CD4-positive, alpha-beta T cell (primary cell): ENCODE measurements around the gene ITLN2. TPM values are rescaled to one million over a fixed set of nuclear protein-coding genes. Genes with fewer than 3 reads are reported as not detected.

Source experiments
- ATAC-seq: fragments of 200-7000 bp; cut with Tn5 transposase; one replicate; pipeline ENCODE4 v1.10.0; 2022; ENCODE audit warnings: mild to moderate bottlenecking; ENCODE audit not compliant: poor library complexity
- CTCF ChIA-PET: fragments of 350-600 bp; sonication (Branson Sonifier 250); formaldehyde crosslinking; loops from one replicate; lab custom pipeline; 2021; ENCODE audit warnings: antibody characterized with exemption, inconsistent platforms; lab: Charles Lee
- POLR2A ChIA-PET: fragments of 350-600 bp; sonication (Branson Sonifier 250); formaldehyde crosslinking; loops from one replicate; lab custom pipeline; 2021; ENCODE audit warnings: antibody characterized with exemption, inconsistent platforms; lab: Charles Lee
- DNase-seq, 14 experiments: peaks; one replicate each; pipeline ENCODE4 v3.0.0-alpha.2; 2013 to 2020; ENCODE audit warnings: mixed read lengths in 2 of 14
- H3K27ac ChIP-seq, 2 donors: one replicate each; pipeline versions ENCODE4 v1.5.1 to v1.7.0; 2013; ENCODE audit warnings: low read length in 2 of 2, low read depth in 1 of 2, mild to moderate bottlenecking in 1 of 2
- H3K27me3 ChIP-seq, 2 experiments: 1 replicate in 1 of 2; 2 replicates in 1 of 2; pipeline versions ENCODE4 v1.6.1 to v1.7.0; 2013; ENCODE audit warnings: low read length in 2 of 2, control low read depth in 1 of 2, mild to moderate bottlenecking in 1 of 2, moderate library complexity in 1 of 2; ENCODE audit not compliant: insufficient read depth in 2 of 2, control insufficient read depth in 1 of 2
- H3K36me3 ChIP-seq: one replicate; pipeline ENCODE4 v1.6.1; 2013; ENCODE audit warnings: low read length, control low read depth; ENCODE audit not compliant: insufficient read depth
- H3K4me1 ChIP-seq: one replicate; pipeline ENCODE4 v1.6.1; 2013; ENCODE audit warnings: low read length, control low read depth; ENCODE audit not compliant: insufficient read depth
- H3K4me3 ChIP-seq: one replicate; pipeline ENCODE4 v1.5.1; 2013; ENCODE audit warnings: mild to moderate bottlenecking, low read length, moderate library complexity
- H3K9me3 ChIP-seq, 2 experiments: 1 replicate in 1 of 2; 2 replicates in 1 of 2; pipeline versions ENCODE4 v1.6.1 to v1.7.0; 2013; ENCODE audit warnings: low read length in 2 of 2, mild to moderate bottlenecking in 2 of 2, control low read depth in 1 of 2, moderate library complexity in 1 of 2; ENCODE audit not compliant: control insufficient read depth in 1 of 2, insufficient read depth in 1 of 2
- H3K27ac Mint-ChIP-seq: one replicate; pipeline ENCODE4 v1.8.0; 2020; ENCODE audit warnings: mixed read lengths
- H3K27me3 Mint-ChIP-seq: one replicate; pipeline ENCODE4 v1.8.0; 2021; ENCODE audit warnings: mixed read lengths
- H3K36me3 Mint-ChIP-seq: one replicate; pipeline ENCODE4 v1.8.0; 2021; ENCODE audit warnings: low read depth, mixed read lengths
- H3K4me1 Mint-ChIP-seq: one replicate; pipeline ENCODE4 v1.8.0; 2021; ENCODE audit warnings: low read depth, mixed read lengths
- H3K4me3 Mint-ChIP-seq: one replicate; pipeline ENCODE4 v1.8.0; 2020; ENCODE audit warnings: mild to moderate bottlenecking, mixed read lengths
- H3K9me3 Mint-ChIP-seq: one replicate; pipeline ENCODE4 v1.8.0; 2020; ENCODE audit warnings: mixed read lengths
- CTCF ChIP-seq: fragments of 200-600 bp; IDR thresholded peaks from one replicate; pipeline ENCODE4 v1.8.0; 2022; ENCODE audit warnings: antibody characterized with exemption, mild to moderate bottlenecking
- intact Hi-C, 2 experiments: fragments of 100-400 bp; cut with DNase I in 1 of 2; cut with micrococcal nuclease in 1 of 2; formaldehyde crosslinking; loops; one replicate each; pipeline versions ENCODE4 v1.15.1 to v1.9.0; 2023 to 2025; cut with DNase I, micrococcal nuclease
- total RNA-seq, 174 experiments: library from RNA in 2 of 174; stranded (reverse) in 2 of 174; gene quantifications; one replicate each; pipeline ENCODE4 v1.2.3 and lab custom pipeline; 2021 to 2026

ITLN2 gene
- total RNA-seq, 2 experiments from 2014 or later, result not detected

- no peaks in the 10 kb centered on the region for H3K36me3 ChIP-seq
- no peak for DNase-seq
- H3K4me3 ChIP-seq, result no peak overlapping the region
- ATAC-seq, result no peak
- H3K4me1 ChIP-seq, result no peaks in the 10 kb centered on the region
- Mint-ChIP-seq H3K9me3 (no peaks in the 10 kb centered on the region), H3K27ac (no peak overlapping the region), H3K36me3 (no peaks in the 10 kb centered on the region), H3K4me1 (no peaks in the 10 kb centered on the region), H3K27me3 (no peaks in the 10 kb centered on the region), H3K4me3 (no peak overlapping the region)
- H3K27ac ChIP-seq, result no peak overlapping the region
- intact Hi-C loops, result no loop called here
- no peak for TF ChIP-seq CTCF
- no peaks in the 10 kb centered on the region for H3K9me3 ChIP-seq
- CTCF ChIA-PET, result no interaction called here
- POLR2A ChIA-PET, result no interaction called here
- no peaks in the 10 kb centered on the region for H3K27me3 ChIP-seq
Measured at GRCh38 chr1:160963521-160963920, 8.9 kb upstream of the ITLN2 start.

- no peaks in the 10 kb centered on the region for H3K27me3 ChIP-seq
- ATAC-seq (no peak), DNase-seq (no peak)
- no peak overlapping the region for H3K4me3 ChIP-seq
- H3K27ac ChIP-seq, result no peak overlapping the region
- H3K36me3 ChIP-seq, result no peaks in the 10 kb centered on the region
- CTCF ChIA-PET, result no interaction called here
- TF ChIP-seq CTCF, result no peak
- H3K4me1 ChIP-seq, result no peaks in the 10 kb centered on the region
- H3K9me3 ChIP-seq, result no peaks in the 10 kb centered on the region
- H3K27ac Mint-ChIP-seq, result no peak overlapping the region
- H3K36me3 Mint-ChIP-seq, result no peaks in the 10 kb centered on the region
- H3K27me3 Mint-ChIP-seq, result no peaks in the 10 kb centered on the region
- H3K4me1 Mint-ChIP-seq, result no peaks in the 10 kb centered on the region
- no peak overlapping the region for H3K4me3 Mint-ChIP-seq
- H3K9me3 Mint-ChIP-seq, result no peaks in the 10 kb centered on the region
- POLR2A ChIA-PET, result no interaction called here
- intact Hi-C loops, result no loop called here
Measured at GRCh38 chr1:160961419-160961818, 6.8 kb upstream of the ITLN2 start.

- no peak overlapping the region for H3K4me3 Mint-ChIP-seq
- DNase-seq (no peak), ATAC-seq (no peak)
- no peaks in the 10 kb centered on the region for H3K27me3 Mint-ChIP-seq
- no peak overlapping the region for H3K4me3 ChIP-seq
- no peak overlapping the region for H3K27ac Mint-ChIP-seq
- ChIA-PET POLR2A (no interaction called here), CTCF (no interaction called here)
- H3K27ac ChIP-seq, result no peak overlapping the region
- H3K27me3 ChIP-seq, result no peaks in the 10 kb centered on the region
- TF ChIP-seq CTCF, result no peak
- H3K36me3 ChIP-seq, result no peaks in the 10 kb centered on the region
- intact Hi-C loops, result no loop called here
- no peaks in the 10 kb centered on the region for H3K36me3 Mint-ChIP-seq
- no peaks in the 10 kb centered on the region for H3K9me3 Mint-ChIP-seq
- H3K4me1 ChIP-seq, result peaks cover 6% of the 10 kb centered on the region
- no peaks in the 10 kb centered on the region for H3K9me3 ChIP-seq
- peaks cover 5% of the 10 kb centered on the region for H3K4me1 Mint-ChIP-seq
Measured at GRCh38 chr1:160956966-160957365, 2.4 kb upstream of the ITLN2 start.
